HEK293 (cell line): ENCODE results near the gene CDYL.

Experiments
- MYNN ChIP-seq: fragments of 450-650 bp; formaldehyde crosslinking; IDR thresholded peaks from 2 replicates; pipeline ENCODE4 v1.5.1; 2016; ENCODE audit warnings: missing biosample characterization, missing genetic modification characterization, borderline replicate concordance
- ZBTB20 ChIP-seq: fragments of 450-650 bp; formaldehyde crosslinking; IDR thresholded peaks from 2 replicates; pipeline ENCODE4 v1.5.1; 2016; ENCODE audit warnings: missing biosample characterization, missing genetic modification characterization
- ZNF513 ChIP-seq: fragments of 450-650 bp; IDR thresholded peaks from 2 replicates; pipeline ENCODE4 v1.5.1; 2018; ENCODE audit warnings: missing biosample characterization, missing genetic modification characterization
- ZNF530 ChIP-seq: fragments of 450-650 bp; formaldehyde crosslinking; IDR thresholded peaks from 2 replicates; pipeline ENCODE4 v1.5.1; 2016; ENCODE audit warnings: low read depth, missing biosample characterization, missing genetic modification characterization
- ZNF776 ChIP-seq: fragments of 450-650 bp; formaldehyde crosslinking; IDR thresholded peaks from 2 replicates; pipeline ENCODE4 v1.5.0; 2017; ENCODE audit warnings: missing biosample characterization, missing genetic modification characterization, borderline replicate concordance
- TF ChIP-seq, protein P1 (sequence below): fragments of 450-650 bp; formaldehyde crosslinking; IDR thresholded peaks from 2 replicates; pipeline ENCODE4 v1.5.1; 2016; ENCODE audit warnings: missing biosample characterization, missing genetic modification characterization
- TF ChIP-seq, protein P2 (sequence below): fragments of 450-650 bp; formaldehyde crosslinking; IDR thresholded peaks from 2 replicates; pipeline ENCODE4 v1.5.1; 2016; ENCODE audit warnings: missing biosample characterization, missing genetic modification characterization, borderline replicate concordance

GRCh38 chr6:4946521-4946920 is 170.3 kb downstream of the CDYL start:
- TF ChIP-seq ZNF530 (tag by site-specific recombination) (no peak), MYNN (tag by site-specific recombination) (no peak), ZNF776 (tag by site-specific recombination) (no peak), ZBTB20 (tag by site-specific recombination) (no peak), ZNF513 (tag by site-specific recombination) (no peak)
- TF ChIP-seq, protein P1, sequence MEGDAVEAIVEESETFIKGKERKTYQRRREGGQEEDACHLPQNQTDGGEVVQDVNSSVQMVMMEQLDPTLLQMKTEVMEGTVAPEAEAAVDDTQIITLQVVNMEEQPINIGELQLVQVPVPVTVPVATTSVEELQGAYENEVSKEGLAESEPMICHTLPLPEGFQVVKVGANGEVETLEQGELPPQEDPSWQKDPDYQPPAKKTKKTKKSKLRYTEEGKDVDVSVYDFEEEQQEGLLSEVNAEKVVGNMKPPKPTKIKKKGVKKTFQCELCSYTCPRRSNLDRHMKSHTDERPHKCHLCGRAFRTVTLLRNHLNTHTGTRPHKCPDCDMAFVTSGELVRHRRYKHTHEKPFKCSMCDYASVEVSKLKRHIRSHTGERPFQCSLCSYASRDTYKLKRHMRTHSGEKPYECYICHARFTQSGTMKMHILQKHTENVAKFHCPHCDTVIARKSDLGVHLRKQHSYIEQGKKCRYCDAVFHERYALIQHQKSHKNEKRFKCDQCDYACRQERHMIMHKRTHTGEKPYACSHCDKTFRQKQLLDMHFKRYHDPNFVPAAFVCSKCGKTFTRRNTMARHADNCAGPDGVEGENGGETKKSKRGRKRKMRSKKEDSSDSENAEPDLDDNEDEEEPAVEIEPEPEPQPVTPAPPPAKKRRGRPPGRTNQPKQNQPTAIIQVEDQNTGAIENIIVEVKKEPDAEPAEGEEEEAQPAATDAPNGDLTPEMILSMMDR: no peak
- TF ChIP-seq, protein P2, sequence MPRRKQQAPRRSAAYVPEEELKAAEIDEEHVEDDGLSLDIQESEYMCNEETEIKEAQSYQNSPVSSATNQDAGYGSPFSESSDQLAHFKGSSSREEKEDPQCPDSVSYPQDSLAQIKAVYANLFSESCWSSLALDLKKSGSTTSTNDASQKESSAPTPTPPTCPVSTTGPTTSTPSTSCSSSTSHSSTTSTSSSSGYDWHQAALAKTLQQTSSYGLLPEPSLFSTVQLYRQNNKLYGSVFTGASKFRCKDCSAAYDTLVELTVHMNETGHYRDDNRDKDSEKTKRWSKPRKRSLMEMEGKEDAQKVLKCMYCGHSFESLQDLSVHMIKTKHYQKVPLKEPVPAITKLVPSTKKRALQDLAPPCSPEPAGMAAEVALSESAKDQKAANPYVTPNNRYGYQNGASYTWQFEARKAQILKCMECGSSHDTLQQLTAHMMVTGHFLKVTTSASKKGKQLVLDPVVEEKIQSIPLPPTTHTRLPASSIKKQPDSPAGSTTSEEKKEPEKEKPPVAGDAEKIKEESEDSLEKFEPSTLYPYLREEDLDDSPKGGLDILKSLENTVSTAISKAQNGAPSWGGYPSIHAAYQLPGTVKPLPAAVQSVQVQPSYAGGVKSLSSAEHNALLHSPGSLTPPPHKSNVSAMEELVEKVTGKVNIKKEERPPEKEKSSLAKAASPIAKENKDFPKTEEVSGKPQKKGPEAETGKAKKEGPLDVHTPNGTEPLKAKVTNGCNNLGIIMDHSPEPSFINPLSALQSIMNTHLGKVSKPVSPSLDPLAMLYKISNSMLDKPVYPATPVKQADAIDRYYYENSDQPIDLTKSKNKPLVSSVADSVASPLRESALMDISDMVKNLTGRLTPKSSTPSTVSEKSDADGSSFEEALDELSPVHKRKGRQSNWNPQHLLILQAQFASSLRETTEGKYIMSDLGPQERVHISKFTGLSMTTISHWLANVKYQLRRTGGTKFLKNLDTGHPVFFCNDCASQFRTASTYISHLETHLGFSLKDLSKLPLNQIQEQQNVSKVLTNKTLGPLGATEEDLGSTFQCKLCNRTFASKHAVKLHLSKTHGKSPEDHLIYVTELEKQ (tag by site-specific recombination): no peak
